ENCODE measurements around the gene ZNF559.

DNA sequence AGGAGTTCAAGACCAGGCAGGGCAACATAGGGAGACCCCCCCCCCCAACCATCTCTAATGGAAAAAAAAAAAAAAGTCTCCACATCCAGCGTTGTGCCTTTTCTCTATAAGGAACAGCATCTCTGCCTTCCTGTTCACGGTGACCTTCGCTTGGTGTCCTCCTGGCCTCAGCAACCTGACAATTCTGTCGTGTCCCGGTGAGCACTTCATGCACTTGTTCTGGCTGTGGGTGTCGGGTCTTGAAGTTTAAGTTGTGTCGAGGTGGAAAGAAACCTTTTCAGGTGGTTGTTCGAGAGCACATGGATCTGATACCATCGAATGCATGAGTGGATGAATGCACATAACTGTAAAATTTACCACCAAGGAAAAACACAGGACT lies 594 bp downstream of the ZNF559 start:
- TF ChIP-seq POLR2A (IDR thresholded peaks at IDR 0.05) (no peak), CTCF (IDR thresholded peaks at IDR 0.05) (no peak)

All from ovary (tissue), 3 donors.